HG02763 (cell line): Measurements from ENCODE around the gene HIC1.
A peak's percentile ranks its signal among the peaks of the same experiment; 100 is the strongest.

Experiments
- ATAC-seq: cut with Tn5 transposase; IDR thresholded peaks from one replicate; pipeline ENCODE4 v1.9.1; 2021; ENCODE audit warnings: mild to moderate bottlenecking, moderate library complexity; ENCODE audit not compliant: unreplicated experiment

Gene HIC1

GRCh38 chr17:2025220-2025621, 29.7 kb upstream of the HIC1 start, which contains the start of gene RTN4RL1:
RTN4RL1 (minus strand) TSS chr17:2025334; CDS start chr17:2024865, 469 bp downstream.
- no peak for ATAC-seq

GRCh38 chr17:2025622-2026309, 29.1 kb upstream of the HIC1 start:
- ATAC-seq, result no peak

GRCh38 chr17:2027528-2028233, 27.2 kb upstream of the HIC1 start:
- ATAC-seq, result no peak

- no peak for ATAC-seq
These were observed 26.7 kb upstream of the HIC1 start for GRCh38 chr17:2028234-2028614.

DNA sequence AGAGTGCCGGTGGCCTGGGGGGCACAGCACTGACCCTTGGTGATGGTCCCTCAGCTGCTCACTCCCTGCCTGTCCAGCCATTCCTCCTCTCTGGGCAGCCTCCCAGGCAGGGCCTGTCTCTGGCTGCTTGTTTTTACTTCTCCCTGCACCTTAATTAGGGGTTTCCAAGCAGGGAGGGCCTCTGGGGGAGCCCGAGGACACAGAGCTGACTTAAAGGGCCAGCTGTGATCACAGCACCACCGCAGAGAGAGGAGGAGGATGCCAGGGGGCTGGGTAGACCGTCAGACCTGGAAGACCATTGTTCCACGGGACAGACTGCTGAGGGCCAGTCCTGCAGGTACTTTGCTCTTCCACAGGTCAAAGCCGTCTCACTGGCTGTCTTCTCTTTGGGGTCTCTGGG, 26.2 kb upstream of the HIC1 start:
- no peak for ATAC-seq

GRCh38 chr17:2029911-2030778, 24.8 kb upstream of the HIC1 start, which contains the start of gene DPH1:
DPH1 (plus strand) TSS chr17:2030153; CDS start chr17:2030170, 17 bp downstream.
- ATAC-seq, result peak; percentile 53

DNA sequence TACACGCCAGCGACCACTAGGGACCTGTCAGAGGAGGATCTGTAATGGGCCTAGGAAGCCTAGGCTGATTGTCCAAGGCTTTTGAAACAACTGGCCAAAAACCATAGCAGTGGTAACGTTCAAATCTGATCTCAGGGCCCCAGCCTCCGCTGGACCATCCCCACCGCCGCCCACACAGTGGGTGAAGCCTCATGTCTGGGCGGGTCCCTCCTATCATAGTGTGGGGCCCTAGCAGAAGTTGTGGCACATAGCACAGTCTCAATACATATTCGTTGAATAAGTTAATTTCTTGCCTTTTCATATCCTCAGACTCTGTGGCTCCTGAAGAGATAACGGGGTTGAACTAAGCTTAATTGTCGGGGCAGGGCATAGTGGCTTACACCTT, 24.1 kb upstream of the HIC1 start:
- no peak for ATAC-seq

- no peak for ATAC-seq
These were observed 21.8 kb upstream of the HIC1 start for GRCh38 chr17:2033153-2033552.

DNA sequence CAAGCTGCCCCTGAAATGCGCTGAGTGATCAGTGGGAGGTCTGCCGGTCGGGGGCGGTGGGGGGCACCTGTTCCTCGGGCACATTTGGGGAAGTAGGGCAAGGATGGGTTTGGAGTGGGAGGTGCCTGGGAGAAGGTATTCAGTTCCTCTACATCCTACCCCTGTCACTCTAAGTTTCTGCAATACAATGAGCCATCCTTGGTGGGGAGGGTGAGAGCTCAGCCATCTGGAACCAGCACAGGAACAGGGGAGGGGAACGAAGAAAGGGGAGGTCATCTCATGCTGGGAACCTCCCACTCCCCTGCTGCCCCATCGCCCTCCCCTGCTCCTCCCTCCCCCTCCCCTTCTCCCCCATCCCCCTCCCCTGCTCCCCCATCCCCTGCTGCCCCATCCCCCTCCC, 20.7 kb upstream of the HIC1 start:
- ATAC-seq, result no peak

- no peak for ATAC-seq
These were observed 19.9 kb upstream of the HIC1 start for GRCh38 chr17:2034806-2035540.

DNA sequence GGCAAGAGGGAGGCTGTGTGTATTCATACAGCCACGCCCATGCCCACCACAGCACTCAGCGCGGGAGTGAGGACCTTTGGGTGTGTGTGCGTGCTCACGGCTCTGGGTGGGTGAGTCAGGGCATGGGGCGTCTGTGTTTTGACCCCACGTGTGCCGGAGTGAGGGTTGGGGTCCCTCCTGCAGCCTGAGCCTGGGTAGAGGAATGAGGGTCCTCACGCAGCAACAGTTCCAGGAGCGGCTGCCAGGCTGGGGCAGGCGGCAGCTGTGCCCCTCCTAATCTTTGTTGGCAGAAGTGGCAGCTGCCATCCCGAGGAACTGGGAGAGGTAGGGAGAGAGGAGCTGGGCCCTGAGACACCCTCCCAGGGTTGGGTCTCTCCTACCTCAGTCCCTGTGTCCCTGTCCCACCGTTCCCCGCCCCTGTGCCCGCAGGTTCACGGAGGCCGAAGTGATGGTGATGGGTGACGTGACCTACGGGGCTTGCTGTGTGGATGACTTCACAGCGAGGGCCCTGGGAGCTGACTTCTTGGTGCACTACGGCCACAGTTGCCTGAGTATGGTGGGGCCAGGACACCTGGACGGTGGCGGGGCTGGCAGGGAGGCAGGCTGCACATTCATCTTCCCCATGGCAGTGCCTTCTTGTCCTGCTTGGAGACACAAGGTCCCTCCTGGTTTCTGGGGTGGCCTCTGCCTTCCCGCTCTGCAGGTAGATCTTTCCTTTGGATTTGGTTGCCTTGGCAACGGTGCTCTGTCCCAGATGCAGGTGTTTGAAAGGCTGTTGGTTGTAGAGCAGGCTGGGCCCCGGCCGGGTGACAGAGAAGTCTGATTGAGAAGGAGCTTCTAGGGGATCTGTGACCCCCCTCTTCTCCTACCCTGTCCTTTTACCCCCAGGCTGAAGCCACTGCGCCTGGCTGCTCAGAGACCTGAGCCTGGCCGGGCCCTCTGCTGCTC, 19.1 kb upstream of the HIC1 start:
- ATAC-seq, result no peak

DNA sequence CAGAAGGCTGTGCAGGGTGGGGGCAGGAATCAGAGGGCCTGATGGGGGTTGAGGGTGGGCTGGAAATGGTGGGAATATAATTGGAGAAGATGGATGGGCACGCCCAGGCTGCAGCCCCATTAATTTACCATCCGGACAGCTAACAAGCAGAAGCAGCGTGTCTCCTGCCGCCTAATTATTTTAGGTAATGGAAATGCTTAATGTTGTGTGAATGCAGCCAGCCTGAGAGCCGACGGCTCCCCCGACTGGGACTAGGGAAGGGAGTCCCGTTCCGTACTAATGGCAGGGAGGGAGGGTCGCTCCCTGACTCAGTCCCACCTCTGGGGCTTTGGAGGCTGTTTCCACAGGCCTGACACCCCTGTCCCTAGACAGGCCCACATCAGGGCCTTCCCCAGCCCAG, 17.7 kb upstream of the HIC1 start:
- ATAC-seq, result no peak

DNA sequence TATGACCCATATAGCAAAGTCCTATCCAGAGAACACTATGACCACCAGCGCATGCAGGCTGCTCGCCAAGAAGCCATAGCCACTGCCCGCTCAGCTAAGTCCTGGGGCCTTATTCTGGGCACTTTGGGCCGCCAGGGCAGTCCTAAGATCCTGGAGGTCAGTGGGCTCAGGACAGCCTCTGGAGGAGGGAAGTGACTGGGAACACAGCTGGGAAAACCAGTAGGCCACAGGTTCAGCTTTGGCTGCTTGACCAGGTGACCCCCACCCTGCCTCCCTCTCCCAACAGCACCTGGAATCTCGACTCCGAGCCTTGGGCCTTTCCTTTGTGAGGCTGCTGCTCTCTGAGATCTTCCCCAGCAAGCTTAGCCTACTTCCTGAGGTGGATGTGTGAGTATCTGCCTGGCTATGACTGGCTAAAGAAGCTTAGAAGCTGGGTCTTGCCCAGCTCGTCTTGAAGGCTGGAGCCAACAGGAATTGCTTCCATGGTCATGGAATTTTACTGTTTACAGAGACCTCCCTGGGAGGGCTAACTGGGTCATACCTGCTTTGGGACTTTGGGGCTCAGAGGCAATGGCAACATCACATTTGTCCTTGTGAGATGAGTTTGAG, 14.6 kb upstream of the HIC1 start:
- no peak for ATAC-seq

GRCh38 chr17:2040942-2041560, 13.9 kb upstream of the HIC1 start:
- no peak for ATAC-seq

DNA sequence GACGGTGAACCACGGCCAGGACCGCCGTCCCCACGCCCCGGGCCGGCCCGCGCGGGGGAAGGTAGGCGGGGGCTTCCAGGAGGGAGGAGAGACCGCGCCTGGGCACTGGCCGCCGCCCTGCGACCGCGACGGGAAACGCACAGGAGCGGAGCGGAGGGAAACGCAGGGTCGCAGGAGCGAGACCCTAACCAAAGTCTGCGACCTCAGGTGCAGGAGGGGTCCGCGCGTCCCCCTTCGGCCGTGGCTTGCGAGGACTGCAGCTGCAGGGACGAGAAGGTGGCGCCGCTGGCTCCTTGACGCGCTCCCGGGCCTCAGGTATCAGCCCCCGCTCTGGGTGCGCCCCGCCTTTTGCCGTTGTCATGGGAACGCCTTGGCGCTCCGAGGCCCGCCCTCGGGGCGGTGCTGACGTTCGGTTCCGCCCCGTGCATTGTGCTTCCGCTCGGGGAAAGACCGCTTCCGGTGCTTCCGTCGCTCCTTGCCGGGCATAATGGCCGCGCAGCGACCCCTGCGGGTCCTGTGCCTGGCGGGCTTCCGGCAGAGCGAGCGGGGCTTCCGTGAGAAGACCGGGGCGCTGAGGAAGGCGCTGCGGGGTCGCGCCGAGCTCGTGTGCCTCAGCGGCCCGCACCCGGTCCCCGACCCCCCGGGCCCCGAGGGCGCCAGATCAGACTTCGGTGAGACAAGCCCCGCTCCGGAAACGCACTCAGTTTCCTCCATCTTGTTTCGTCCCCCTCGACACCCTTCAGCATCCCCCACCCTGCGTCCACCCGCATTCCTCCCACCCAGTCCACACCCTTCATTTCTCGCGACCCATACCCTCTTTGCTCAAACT, 13.1 kb upstream of the HIC1 start, which contains the start of gene OVCA2:
Gene OVCA2 (plus strand): TSS at position 462 of the 829 bp plus-strand sequence. CDS start 26 bp downstream, at position 488.
- ATAC-seq, result peak; percentile 91

GRCh38 chr17:2042390-2042847, 12.5 kb upstream of the HIC1 start:
- ATAC-seq, result no peak

- no peak for ATAC-seq
These were observed 12.0 kb upstream of the HIC1 start for GRCh38 chr17:2042933-2043332.

DNA sequence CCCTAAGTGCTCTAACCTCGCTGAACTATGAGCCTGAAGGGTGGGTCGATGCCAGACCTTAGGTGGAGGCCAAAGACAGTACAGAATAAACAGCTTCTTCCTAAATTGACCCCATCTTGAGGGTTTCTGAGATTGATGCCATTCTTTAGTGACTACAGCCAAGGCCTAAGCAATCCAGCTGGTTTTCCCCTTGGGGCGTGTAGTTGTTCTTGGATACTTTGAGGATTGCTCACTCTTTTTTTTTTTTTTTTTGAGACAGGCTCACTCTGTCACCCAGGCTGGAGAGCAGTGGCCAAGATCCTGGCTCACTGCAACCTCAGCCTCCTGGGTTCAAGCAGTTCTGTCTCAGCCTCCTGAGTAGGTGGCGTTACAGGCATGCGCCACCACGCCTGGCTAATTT, 11.1 kb upstream of the HIC1 start:
- no peak for ATAC-seq
